HuH-7.5 (cell line): ENCODE measurements around the gene ARMC8.

Source experiments
- DNase-seq: peaks from one replicate; pipeline ENCODE4 v3.0.0; 2011; ENCODE audit warnings: low spot score

Gene ARMC8

DNA sequence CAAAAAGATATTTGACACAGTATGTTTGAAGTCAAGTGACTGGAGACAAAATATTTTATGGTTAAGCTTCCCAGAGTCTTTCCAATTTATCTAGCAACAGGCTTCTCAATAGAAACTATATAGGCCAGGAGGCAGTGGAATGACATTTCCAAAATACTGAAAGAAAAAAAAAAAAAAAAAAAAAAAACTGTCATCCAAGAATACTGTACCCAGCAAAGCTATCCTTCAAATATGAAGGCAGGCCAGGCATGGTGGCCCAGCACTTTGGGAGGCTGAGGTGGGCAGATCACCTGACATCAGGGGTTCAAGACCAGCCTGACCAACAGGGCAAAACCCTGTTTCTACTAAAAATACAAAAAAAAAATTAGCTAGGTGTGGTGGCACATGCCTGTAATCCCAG, 121.7 kb downstream of the ARMC8 start:
- DNase-seq: no peak

DNA sequence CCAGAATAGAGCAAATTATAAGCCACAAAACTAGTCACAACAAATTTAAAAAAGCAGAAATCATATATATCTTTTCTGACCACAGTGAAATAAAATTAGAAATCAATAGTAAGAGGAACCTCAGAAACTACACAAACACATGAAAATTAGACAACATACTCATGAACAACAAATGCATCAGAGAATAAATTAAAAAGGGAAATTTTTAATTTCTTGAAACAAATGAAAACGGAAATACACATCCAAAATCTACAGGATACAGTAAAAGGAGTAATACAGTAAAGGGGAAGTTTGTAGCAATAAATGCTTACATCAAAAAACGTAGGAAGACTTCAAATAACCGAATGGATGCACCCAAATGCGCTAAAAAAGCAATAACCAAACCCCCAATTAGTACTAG, 123.4 kb downstream of the ARMC8 start:
- no peak for DNase-seq

DNA sequence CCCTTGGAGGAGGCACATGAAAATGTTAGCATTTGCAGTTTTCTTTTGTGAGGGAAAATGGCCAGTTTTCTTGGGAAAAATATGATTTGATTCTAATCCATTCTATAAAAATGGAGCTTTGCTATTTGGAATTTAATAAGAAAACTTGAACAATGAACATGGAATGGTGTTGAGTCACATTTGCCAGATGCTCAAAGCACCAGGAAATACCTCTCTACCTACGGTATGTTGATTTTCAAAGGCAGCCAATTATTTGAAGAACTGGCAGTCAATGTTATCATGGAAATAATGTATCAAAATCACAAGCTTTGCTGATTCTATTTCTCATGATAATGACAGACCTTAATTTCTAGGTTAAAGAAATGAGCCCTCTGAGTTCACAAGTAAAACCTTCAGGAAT, 127.7 kb downstream of the ARMC8 start:
- DNase-seq: no peak

DNA sequence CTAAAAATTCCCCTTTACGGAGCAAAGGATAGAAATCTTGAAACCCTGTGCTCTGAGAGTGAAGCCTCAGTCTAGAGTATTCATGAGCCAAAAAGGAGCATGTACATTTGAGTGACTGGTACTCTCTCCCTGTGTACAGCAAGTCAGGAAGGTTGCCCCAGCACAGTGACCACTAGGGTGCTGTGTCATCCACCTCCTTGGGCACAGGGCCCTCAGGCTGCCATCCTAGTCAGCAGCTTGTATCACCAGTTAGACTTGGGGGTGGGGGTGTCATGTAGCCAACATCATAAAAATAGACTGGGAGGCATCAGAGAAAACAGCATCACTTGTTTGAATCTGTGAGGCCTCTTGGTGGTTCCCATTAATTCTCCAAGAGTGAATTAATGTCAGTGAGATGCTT, 130.6 kb downstream of the ARMC8 start:
- no peak for DNase-seq

DNA sequence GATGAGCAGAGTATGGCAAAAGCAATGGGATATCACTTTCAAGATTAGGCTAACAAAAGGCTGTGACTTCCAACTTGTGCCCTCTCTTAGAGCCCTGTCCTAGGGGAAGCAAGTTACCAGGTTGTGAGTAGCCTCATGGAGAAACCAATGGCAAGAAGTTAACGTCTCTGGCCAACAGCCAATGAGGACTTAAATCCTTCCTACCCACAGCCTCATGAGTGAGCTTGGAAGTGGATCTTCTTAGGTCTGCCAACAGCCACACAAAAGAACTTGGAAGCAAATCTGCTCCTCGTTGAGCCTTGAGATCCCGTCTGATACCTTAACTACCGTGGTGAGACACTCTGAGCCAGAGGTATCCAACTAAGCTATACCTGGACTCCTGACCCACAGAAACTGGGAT, 136.9 kb downstream of the ARMC8 start:
- DNase-seq: no peak

DNA sequence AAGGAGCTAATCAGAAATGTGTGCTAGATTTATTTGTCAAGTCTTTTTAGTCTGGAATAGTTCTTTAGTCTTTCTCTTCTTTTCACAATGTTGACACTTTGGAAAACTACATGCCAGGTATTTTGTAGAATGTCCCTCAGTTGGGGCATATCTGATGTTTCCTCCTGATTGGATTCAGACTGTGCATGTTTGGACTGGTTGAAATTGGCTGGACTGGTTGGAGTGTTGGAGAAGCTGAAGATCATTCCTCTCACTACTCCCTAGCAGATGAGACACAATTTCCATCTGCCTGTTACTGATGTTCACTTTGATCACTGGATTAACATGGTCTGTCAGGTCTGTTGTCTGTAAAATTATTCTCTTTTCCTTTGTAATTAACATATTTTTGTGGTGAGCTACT, 138.9 kb downstream of the ARMC8 start:
- DNase-seq: no peak

DNA sequence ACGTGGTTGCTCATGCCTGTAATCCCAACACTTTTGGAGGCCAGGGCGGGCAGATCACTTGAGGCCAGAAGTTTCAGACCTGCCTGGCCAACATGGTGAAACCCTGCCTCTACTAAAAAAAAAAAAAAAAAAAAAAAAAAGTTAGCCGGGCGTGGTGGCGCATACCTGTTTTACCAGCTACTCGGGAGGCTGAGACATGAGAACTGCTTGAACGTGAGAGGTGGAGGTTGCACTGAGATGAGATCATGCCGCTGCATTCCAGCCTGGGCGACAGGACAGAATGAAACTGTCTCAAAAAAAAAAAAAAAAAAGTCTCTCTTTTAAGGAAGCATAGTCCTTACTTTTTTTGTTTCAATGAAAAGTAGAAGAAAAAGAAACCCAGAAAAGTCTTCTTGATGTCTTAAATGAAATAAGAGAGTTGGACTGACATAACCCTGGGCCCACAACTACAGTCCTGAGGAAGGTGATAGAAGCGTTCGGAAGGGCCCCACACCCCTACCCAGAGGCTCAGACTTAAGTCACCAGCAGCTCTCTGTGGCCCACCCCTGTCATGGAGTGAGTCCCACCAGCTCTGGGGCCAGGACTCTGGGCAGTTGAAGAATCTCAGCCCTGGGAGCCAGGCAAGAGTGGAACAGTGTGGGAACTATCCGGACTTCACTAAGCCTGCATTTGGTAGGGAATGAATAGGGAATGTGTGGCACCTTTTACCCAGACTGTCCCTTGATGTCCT, 139.9 kb downstream of the ARMC8 start:
- no peak for DNase-seq

DNA sequence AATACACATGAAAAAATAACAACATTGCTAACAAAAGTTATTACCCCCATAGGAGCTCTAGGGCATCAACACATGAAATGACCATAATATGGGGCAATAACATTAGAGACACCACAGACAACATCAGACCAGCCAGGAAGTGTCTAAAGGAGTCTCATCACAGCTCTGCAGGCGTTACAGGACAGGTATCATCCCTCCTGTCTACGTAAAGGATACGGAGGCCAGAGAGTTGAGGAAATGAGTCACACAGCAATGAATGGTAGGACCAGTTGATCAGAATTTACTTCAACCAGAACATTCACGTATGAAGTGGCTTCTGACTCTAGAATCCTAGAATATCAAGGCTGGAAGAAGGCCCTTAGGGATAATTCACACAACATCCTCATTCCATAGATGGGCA, 140.7 kb downstream of the ARMC8 start:
- no peak for DNase-seq

DNA sequence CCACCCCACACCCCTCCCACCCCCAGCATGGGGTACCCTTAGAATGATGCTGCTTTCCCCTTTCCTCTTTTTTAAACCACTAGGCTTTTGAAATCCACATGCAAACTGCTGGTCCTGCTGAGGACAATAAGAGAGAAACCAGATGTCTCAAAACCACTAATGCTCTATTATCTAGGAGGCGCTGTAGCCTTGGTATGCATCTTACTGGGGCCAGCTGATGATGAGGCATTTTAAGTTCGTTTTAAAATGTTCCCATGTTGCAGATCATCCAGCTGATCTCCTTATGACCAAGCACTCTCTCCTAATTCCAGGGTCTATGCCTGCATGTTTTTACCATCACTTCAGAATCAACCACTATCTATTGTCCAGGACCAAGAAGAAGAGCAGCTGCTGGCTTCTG, 141.2 kb downstream of the ARMC8 start:
- DNase-seq: no peak

DNA sequence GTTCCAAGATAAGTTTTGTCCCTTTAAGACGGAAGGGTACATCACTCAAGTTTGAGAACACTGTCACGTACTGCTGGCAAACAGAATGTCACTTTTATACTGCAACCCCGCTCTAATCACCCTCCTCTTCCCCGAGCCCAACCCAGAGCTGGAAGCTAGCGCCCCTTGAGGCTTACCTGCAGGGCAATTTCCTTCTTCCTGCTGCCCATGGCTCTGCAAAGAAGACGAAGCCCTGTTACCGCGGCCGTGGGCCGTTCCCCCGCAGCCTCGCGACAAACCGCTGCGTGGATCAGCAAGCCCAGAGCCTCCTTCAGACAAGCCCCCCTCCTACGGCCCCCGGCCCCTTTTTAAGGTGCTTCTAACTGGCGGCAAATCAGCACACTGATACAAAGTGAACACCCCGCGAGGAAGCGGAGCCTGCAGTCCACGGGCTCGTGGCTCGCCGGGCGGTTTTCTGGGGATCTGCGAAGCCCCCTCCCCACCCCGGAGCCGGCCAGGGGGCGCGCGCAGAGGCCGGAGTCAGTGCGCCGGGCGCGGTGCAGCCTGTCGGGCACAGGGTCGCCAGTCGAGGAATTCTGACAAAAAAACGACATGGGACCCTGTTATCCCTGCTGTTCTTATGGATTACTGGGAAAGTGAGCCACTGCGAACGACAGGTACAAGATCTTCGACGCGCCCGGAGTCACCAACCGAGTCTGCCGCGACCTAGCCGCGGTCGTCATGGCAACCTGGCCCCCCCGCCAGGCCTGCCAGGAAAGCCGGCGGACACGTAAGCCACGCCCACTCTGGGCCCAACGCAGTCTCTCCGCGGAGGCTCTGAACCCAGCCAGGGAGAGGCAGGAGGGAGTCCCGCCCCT, 142.3 kb downstream of the ARMC8 start, which contains the start of gene NME9:
NME9 (minus strand) TSS at position 725 of the 857 bp plus-strand sequence; CDS start at position 209, 516 bp downstream.
- peak; percentile 84 for DNase-seq

DNA sequence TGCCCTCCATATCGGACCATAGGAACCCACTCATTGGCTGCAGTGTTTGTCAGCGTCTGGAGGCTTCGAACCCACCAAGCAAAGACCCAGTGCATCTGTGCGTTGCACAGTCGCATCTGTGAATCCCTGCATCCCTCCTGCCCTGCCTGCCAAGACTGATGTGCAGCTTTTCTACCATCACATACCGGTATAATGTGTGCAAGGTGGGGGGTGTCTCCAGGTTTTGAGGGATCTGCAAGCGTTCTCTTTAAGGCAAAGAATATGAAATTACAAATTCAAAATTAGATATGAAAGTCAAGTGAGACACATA, 142.8 kb downstream of the ARMC8 start:
- DNase-seq: no peak

DNA sequence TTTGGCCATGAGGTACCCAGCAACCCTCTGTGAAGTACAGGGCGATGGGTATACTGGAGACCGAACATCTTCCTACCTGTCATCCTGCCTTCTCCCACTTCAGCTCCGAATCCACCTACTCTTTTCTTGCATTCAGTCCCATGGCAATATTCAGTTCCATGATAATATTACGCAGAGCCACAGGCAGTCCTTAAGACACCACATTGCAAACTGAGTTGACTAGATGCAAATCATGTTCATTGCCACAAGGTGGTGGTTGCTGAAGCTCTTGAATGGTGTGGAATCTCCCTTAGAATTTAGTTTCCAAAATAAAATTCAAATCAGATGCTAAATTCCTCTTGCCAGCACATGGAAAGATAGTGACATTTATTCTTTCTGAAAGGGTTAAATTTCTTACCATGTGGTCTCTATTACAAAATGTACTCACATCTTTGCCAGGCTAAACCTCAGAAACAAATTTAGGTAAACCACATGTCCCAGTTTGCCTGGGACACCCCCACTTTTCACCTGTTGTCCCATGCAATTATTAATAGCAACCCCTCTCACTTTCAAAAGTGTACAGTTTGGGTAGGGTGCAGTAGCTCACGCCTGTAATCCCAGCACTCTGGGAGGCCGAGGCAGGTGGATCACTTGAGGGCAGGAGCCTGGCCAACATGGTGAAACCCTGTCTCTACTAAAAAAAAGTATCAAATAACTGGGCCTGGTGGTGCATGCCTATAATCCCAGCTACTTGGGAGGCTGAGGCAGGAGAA, 144.2 kb downstream of the ARMC8 start:
- DNase-seq: no peak

DNA sequence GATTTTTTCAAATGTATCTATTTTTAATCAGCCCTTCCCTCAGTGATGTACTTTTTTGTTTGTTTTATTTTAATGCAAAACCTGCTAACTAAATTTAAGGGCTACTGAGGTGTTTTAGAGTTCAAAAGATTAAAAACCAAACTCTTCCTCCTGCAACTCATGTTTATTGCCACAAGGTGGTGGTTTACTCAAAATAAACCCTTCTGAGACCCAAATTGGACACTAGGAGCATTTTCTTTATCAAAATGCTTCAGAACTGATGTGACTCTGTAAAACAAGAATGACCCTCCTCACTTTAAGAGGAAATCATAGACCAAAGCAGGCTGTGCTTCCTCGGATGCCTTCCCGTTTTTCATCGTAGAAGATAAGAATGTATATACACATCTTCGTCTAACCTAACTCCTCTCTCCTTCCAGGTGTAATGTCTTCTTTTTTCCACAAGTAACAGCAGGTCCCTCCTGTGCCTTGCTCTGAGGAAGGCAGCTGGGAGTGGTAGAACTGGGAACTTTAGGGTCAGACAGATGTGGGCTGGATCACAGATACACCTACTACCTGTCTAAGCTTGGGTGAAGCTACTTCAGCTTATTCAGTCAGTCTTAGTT, 145.5 kb downstream of the ARMC8 start:
- DNase-seq: no peak

DNA sequence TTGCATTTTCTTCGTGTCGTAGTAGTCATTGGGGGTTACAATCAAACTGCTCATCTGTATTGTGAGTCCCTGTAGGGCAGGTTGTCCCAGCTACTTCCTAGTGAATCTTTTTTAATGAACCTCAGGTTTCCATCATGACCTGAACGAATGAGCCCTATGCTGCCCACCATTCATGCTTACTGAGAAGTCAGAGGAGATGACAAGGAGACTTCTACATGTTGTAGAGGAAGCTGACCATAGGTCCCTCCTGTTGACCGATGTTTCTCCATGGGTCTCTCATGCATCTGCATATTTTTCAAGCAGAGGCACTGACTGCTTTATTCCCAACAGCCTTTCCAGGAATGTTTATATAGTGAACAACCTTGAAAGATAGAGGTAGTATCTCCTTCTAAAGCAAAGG, 147.5 kb downstream of the ARMC8 start:
- no peak for DNase-seq

DNA sequence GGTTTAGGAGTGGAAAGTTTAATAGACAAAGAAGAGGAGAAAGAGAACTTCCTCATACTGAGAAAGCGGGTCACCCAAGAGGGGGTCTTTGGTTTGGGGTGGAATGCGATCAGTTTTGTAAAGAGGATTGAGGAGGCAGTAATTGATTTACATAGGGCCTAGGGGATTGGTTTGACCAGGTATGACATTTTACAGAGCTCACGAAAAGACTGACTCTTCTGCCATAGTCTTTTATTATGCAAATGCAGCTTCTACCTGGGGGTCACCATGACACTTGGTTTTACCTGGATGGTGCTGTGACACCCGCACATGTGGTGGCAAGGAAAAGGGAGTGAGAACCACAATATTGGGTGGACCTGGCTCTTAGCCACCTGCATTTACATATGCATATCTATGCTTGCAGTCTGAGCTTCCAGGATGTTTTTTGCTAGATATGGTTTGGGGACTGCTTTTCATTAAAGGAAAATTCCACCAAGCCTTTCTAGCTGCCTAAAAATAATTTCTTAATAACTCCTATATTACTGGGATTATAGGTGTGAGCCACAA, 149.4 kb downstream of the ARMC8 start:
- DNase-seq: no peak

DNA sequence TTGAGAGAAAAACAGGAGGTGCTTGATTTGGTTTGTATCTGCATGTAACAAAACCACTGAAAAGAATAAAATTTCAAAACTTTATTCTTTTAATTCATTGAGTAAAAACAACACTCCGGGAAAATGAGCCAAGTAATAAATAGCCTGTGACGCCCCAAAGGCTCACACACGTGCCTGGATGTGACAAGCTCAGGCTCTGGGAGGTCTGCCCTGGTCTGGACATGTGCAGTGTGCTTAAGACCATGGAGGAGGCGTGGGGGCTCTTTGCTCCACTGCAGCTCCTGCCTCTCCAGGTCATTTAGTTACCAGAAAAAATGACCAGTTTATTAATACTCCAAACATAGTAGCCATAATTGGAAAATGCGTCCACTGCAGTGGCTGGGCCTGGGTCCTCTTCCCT, 151.1 kb downstream of the ARMC8 start:
- no peak for DNase-seq

DNA sequence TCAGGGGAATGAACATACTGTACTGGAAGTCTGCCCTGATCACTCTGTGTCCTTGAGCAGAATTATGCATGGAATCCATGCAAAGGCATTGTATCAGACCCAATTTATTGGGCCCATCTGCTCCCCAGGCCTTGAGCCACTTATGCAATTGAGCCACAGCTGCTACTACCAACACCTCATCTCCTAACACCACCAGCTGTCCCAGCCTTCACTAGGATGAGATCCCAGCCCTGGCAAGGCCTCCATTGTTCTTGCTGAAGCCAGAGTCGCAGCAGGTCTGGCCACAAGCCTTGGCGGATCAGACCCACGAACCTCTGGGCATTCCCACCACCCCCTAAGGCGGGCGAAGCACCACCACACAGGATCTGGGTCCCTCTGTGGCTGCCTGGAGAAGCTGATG, 151.7 kb downstream of the ARMC8 start:
- DNase-seq: no peak

DNA sequence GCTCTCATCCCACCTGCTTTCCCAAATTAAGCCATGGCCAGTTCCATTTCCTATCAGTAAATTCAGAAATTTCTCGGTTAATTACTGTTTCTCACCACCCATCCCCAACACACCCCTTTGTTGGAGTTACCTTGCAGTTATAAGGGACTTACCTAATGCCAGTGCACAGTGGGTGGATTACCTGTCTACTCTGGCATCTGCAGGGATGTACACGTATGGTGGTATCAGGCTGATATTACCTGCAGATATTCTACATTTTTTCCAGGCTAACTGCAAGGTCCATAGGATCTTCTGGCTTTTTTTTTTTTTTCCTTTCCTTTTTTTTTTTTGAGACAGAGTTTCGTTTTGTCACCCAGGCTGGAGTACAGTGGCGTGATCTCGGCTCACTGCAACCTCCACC, 153.4 kb downstream of the ARMC8 start:
- DNase-seq: no peak

DNA sequence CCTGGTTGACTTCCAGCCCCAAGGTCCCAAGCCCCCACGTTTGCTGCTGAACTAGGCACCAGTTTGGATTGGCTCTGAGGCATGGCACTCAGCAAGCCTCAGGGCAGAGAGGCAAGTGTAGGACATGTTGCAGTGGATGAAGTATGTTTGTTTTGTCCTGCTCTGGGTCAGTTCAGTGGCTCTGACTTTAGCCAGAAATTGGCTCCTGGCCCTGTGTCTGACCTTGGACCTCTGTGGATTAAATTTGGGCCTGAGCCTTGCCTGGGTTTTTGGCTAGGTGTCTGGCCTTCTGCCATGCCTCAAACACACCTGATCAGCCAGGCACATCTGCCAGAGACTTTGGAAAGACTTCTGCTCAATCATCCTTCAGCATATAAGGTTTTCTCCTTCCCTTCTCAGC, 157.7 kb downstream of the ARMC8 start:
- DNase-seq: no peak
